ENCODE measurements around the gene LIMCH1.

DNA sequence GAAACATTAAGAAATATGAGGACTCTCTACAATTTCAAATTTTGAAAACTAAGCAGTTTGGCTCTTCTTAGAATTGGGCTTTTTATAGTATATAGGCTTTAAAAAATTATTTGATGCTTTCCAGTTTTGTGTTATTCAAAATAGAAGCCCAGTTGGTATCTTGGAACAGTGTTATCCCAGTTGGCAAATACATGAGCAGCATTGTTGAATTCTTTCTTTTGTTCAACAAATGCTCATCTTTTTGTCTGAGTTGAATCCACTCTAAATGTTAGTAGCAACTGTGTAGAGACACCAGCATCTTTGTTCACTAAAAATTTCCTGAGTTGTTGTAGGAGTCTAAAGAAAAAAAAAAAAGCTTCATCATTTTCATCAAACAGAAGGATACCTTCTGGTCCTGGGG is 41.0 kb upstream of the LIMCH1 start:
- TF ChIP-seq, protein P1, sequence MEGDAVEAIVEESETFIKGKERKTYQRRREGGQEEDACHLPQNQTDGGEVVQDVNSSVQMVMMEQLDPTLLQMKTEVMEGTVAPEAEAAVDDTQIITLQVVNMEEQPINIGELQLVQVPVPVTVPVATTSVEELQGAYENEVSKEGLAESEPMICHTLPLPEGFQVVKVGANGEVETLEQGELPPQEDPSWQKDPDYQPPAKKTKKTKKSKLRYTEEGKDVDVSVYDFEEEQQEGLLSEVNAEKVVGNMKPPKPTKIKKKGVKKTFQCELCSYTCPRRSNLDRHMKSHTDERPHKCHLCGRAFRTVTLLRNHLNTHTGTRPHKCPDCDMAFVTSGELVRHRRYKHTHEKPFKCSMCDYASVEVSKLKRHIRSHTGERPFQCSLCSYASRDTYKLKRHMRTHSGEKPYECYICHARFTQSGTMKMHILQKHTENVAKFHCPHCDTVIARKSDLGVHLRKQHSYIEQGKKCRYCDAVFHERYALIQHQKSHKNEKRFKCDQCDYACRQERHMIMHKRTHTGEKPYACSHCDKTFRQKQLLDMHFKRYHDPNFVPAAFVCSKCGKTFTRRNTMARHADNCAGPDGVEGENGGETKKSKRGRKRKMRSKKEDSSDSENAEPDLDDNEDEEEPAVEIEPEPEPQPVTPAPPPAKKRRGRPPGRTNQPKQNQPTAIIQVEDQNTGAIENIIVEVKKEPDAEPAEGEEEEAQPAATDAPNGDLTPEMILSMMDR (IDR thresholded peaks at IDR 0.05): no peak
- TF ChIP-seq POLR2A (IDR thresholded peaks at IDR 0.05): no peak

All from adrenal gland (tissue), 5 donors.